ENCODE measurements around the gene SERPINB2.

The SERPINB2 gene

GRCh38 chr18:63890950-63891304 is 3.4 kb downstream of the SERPINB2 start:
- TF ChIP-seq, protein P1, sequence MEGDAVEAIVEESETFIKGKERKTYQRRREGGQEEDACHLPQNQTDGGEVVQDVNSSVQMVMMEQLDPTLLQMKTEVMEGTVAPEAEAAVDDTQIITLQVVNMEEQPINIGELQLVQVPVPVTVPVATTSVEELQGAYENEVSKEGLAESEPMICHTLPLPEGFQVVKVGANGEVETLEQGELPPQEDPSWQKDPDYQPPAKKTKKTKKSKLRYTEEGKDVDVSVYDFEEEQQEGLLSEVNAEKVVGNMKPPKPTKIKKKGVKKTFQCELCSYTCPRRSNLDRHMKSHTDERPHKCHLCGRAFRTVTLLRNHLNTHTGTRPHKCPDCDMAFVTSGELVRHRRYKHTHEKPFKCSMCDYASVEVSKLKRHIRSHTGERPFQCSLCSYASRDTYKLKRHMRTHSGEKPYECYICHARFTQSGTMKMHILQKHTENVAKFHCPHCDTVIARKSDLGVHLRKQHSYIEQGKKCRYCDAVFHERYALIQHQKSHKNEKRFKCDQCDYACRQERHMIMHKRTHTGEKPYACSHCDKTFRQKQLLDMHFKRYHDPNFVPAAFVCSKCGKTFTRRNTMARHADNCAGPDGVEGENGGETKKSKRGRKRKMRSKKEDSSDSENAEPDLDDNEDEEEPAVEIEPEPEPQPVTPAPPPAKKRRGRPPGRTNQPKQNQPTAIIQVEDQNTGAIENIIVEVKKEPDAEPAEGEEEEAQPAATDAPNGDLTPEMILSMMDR (conservative IDR thresholded peaks at IDR 0.05; ENCODE audit: low read depth): no peak
- DNase-seq (ENCODE audit: low spot score): no peak
- ChIA-PET CTCF (no interaction called here), POLR2A (ENCODE audit: low non-redundant PET) (no interaction called here)
- no peak overlapping the region for H3K27ac ChIP-seq

DNA sequence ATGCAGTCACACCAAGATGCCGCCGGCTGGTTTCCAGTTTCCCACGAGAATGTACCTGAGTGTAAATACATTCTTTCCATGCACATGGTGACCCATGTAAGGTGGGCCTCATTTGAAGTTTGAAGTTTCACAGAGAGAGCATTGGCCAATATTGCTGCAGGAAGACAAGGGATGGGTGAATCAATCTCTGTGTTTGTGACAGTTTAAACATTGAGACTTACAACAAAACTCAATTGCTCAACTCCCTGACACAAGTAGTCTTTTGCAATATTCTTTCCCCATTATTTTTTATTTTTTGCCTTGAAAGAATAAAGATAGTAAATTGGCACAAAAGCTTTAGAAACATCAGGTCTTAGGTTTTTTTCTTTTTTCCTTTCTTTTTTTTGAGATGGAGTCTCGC is 5.1 kb downstream of the SERPINB2 start:
- H3K27ac ChIP-seq: no peak overlapping the region
- CTCF ChIA-PET: no interaction called here
- TF ChIP-seq, protein P1 (conservative IDR thresholded peaks at IDR 0.05; ENCODE audit: low read depth): no peak
- DNase-seq (ENCODE audit: low spot score): no peak
- POLR2A ChIA-PET (ENCODE audit: low non-redundant PET): no interaction called here

DNA sequence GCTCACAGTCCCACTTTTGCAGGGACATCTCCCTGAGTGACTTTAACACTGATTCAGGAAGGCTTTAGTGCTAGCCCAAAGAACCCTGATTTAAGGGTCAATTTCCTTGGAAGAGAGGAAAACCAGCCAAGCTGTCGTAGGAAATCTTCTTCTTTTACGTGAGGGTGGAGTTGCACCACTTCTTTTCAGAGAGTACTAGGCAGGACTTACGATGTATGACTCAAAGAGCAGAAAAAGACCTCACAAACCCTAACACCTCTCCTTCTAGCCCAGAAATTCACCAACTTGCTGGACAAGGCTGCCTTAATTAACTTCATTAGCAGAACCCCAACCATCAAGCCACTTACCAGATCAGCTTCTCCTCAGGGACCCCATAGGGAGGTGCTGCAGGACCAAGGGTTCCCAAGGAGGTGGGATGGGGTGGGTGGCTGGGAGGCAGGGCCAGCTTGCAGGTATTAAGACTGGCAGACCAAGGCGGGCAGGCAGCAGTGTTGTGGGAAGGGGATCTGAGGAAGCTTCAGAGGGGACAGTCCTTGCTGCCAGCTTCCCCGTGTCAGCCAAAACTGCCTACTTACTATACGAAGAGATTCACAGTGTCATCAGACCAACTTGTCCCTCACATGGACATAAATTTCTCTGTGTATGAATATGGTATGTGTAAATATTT is 6.7 kb downstream of the SERPINB2 start:
- H3K27ac ChIP-seq: no peak overlapping the region
- DNase-seq (ENCODE audit: low spot score): no peak
- TF ChIP-seq, protein P1 (conservative IDR thresholded peaks at IDR 0.05; ENCODE audit: low read depth): no peak
- CTCF ChIA-PET: no interaction called here
- POLR2A ChIA-PET (ENCODE audit: low non-redundant PET): no interaction called here

GRCh38 chr18:63895190-63895589 is 7.7 kb downstream of the SERPINB2 start:
- CTCF ChIA-PET: no interaction called here

DNA sequence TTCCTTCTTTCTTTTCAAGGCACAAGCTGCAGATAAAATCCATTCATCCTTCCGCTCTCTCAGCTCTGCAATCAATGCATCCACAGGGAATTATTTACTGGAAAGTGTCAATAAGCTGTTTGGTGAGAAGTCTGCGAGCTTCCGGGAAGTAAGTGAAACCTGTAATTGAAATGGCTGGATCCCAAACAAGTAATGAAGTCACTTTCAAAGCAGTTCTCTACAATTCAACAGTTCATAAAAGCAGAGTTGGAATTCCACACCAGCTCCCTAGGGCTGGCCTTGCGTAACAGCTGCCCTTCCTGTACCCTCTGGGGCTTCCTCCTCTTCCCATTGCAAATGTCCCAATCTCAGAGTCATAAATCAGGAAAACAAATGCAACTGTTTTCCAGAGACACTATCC is 9.6 kb downstream of the SERPINB2 start:
- POLR2A ChIA-PET (ENCODE audit: low non-redundant PET): no interaction called here
- TF ChIP-seq, protein P1 (conservative IDR thresholded peaks at IDR 0.05; ENCODE audit: low read depth): no peak
- H3K27ac ChIP-seq: no peak overlapping the region
- CTCF ChIA-PET: no interaction called here
- DNase-seq (ENCODE audit: low spot score): no peak

More at GRCh38 chr18:63895190-63895589, 7.7 kb downstream of the SERPINB2 start:
- no peak for DNase-seq (ENCODE audit: low spot score)
- no peak overlapping the region for H3K27ac ChIP-seq
- POLR2A ChIA-PET (ENCODE audit: low non-redundant PET): no interaction called here
- TF ChIP-seq, protein P1 (conservative IDR thresholded peaks at IDR 0.05; ENCODE audit: low read depth): no peak

GRCh38 chr18:63899206-63899605 is 11.7 kb downstream of the SERPINB2 start:
- ChIA-PET CTCF (interaction anchor here (0.7 kb wide), 1 partner anchor 740 kb away, joined by 3 read pairs; no protein-coding TSS in a partner anchor), POLR2A (ENCODE audit: low non-redundant PET) (no interaction called here)

More at GRCh38 chr18:63899206-63899605, 11.7 kb downstream of the SERPINB2 start:
- TF ChIP-seq, protein P1 (conservative IDR thresholded peaks at IDR 0.05; ENCODE audit: low read depth): no peak
- no peak overlapping the region for H3K27ac ChIP-seq
- no peak for DNase-seq (ENCODE audit: low spot score)

Data from RWPE1 (cell line).